ENCODE results near the gene CCDC186.
A peak's percentile ranks its signal among the peaks of the same experiment; 100 is the strongest.

Gene CCDC186

GRCh38 chr10:114173921-114174694 is at the start of gene CCDC186:
Gene CCDC186, minus strand, starts transcription at chr10:114174203. Its CDS starts 10,935 bp downstream, at chr10:114163268.
- peak; percentile 75 for DNase-seq

GRCh38 chr10:114223066-114223465 is 49.1 kb upstream of the CCDC186 start:
- DNase-seq, result no peak

GRCh38 chr10:114221235-114221634 is 47.2 kb upstream of the CCDC186 start:
- DNase-seq, result no peak

- DNase-seq, result no peak
These were observed 46.3 kb upstream of the CCDC186 start for GRCh38 chr10:114220281-114220680.

GRCh38 chr10:114215033-114215432 is 41.0 kb upstream of the CCDC186 start:
- no peak for DNase-seq

GRCh38 chr10:114212153-114212552 is 38.1 kb upstream of the CCDC186 start:
- DNase-seq, result no peak

- DNase-seq, result no peak
These were observed 34.3 kb upstream of the CCDC186 start for GRCh38 chr10:114208351-114208750.

GRCh38 chr10:114207349-114207748 is 33.3 kb upstream of the CCDC186 start:
- no peak for DNase-seq

- DNase-seq, result no peak
These were observed 32.9 kb upstream of the CCDC186 start for GRCh38 chr10:114206902-114207301.

- no peak for DNase-seq
These were observed 28.8 kb upstream of the CCDC186 start for GRCh38 chr10:114202812-114203211.

GRCh38 chr10:114199239-114199638 is 25.2 kb upstream of the CCDC186 start:
- no peak for DNase-seq

- DNase-seq, result no peak
These were observed 21.1 kb upstream of the CCDC186 start for GRCh38 chr10:114195079-114195478.

GRCh38 chr10:114189700-114190099 is 15.7 kb upstream of the CCDC186 start:
- DNase-seq, result no peak

GRCh38 chr10:114188900-114189299 is 14.9 kb upstream of the CCDC186 start:
- DNase-seq, result no peak

GRCh38 chr10:114188001-114188400 is 14.0 kb upstream of the CCDC186 start:
- DNase-seq, result no peak

GRCh38 chr10:114184276-114184675 is 10.3 kb upstream of the CCDC186 start:
- no peak for DNase-seq

GRCh38 chr10:114183563-114183962 is 9.6 kb upstream of the CCDC186 start:
- no peak for DNase-seq

GRCh38 chr10:114181971-114182370 is 8.0 kb upstream of the CCDC186 start:
- DNase-seq, result no peak

- DNase-seq, result no peak
These were observed 6.9 kb upstream of the CCDC186 start for GRCh38 chr10:114180937-114181336.

GRCh38 chr10:114179747-114180146 is 5.7 kb upstream of the CCDC186 start:
- DNase-seq, result no peak

- no peak for DNase-seq
These were observed 5.1 kb upstream of the CCDC186 start, which contains the start of gene TDRD1 for GRCh38 chr10:114179148-114179547. Gene TDRD1, plus strand, starts transcription at chr10:114179353. Its CDS starts 8,479 bp downstream, at chr10:114187832.

- no peak for DNase-seq
These were observed 2.5 kb upstream of the CCDC186 start for GRCh38 chr10:114176511-114176910.

GRCh38 chr10:114175667-114176066 is 1.7 kb upstream of the CCDC186 start:
- no peak for DNase-seq

- no peak for DNase-seq
These were observed 739 bp upstream of the CCDC186 start for GRCh38 chr10:114174695-114175188.

- DNase-seq, result no peak
These were observed 441 bp downstream of the CCDC186 start for GRCh38 chr10:114173603-114173920.
